Tibial nerve (tissue), 3 donors: ENCODE measurements around the gene MAPKAP1.

Source experiments
- POLR2A ChIP-seq, 2 donors: fragments of 450-650 bp; IDR thresholded peaks; one replicate each; pipeline ENCODE4 v1.6.1; 2017; ENCODE audit warnings: antibody characterized with exemption in 2 of 2, mild to moderate bottlenecking in 2 of 2, moderate library complexity in 2 of 2
- TF ChIP-seq, protein P1 (sequence below), 5 experiments: fragments of 200-600 bp in 3 of 5; fragments of 450-650 bp in 2 of 5; sonication (generic) in 3 of 5; IDR thresholded peaks; one replicate each; pipeline ENCODE4 v1.5.1; 2016 to 2019; ENCODE audit warnings: antibody characterized with exemption in 5 of 5, mild to moderate bottlenecking in 3 of 5, moderate library complexity in 2 of 5

DNA sequence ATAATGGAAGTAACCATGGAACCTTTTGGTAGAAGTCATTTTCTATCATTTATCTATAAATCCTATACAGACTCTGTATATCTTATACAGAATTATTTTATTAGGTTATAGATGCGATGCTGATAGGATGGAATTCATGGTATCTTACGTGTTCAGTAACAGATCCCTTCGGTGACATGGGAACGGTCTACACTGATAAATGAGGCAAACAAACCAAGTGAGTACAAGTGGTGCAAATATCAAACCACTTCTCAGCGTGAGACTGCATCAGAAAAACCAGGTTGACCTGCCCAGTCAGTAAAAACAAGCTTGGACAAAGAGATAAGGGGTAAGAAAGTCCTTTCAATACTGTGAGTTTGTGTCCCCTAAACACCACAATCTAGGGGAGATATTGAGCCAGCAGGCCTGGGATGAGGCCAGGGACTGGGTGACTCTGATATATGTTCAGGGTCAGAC lies 229.9 kb downstream of the MAPKAP1 start:
- TF ChIP-seq POLR2A (IDR thresholded peaks at IDR 0.05) = no peak
- TF ChIP-seq, protein P1, sequence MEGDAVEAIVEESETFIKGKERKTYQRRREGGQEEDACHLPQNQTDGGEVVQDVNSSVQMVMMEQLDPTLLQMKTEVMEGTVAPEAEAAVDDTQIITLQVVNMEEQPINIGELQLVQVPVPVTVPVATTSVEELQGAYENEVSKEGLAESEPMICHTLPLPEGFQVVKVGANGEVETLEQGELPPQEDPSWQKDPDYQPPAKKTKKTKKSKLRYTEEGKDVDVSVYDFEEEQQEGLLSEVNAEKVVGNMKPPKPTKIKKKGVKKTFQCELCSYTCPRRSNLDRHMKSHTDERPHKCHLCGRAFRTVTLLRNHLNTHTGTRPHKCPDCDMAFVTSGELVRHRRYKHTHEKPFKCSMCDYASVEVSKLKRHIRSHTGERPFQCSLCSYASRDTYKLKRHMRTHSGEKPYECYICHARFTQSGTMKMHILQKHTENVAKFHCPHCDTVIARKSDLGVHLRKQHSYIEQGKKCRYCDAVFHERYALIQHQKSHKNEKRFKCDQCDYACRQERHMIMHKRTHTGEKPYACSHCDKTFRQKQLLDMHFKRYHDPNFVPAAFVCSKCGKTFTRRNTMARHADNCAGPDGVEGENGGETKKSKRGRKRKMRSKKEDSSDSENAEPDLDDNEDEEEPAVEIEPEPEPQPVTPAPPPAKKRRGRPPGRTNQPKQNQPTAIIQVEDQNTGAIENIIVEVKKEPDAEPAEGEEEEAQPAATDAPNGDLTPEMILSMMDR (IDR thresholded peaks at IDR 0.05) = no peak
